ENCODE measurements around the gene APP.
"Not testable (repeated sequence)": the region's sequence is repeated elsewhere in the genome, so short reads cannot be mapped to it uniquely, and the experiment has no call there.

Gene APP

GRCh38 chr21:26140164-26140579 is 30.4 kb downstream of the APP start:
- H3K4me3 ChIP-seq (ENCODE audit: low read depth, low read length) = no peak overlapping the region
- peak; percentile 100 for DNase-seq (ENCODE audit: low read depth)
- TF ChIP-seq CTCF (conservative IDR thresholded peaks at IDR 0.05; ENCODE audit: low read depth, low read length) = no peak

GRCh38 chr21:26138615-26139257 is 31.8 kb downstream of the APP start:
- H3K4me3 ChIP-seq (ENCODE audit: low read depth, low read length) = no peak overlapping the region
- DNase-seq (ENCODE audit: low read depth) = no peak
- TF ChIP-seq CTCF (conservative IDR thresholded peaks at IDR 0.05; ENCODE audit: low read depth, low read length) = no peak

GRCh38 chr21:26137379-26138060 is 33.0 kb downstream of the APP start:
- TF ChIP-seq CTCF (conservative IDR thresholded peaks at IDR 0.05; ENCODE audit: low read depth, low read length) = no peak
- no peak for DNase-seq (ENCODE audit: low read depth)
- no peak overlapping the region for H3K4me3 ChIP-seq (ENCODE audit: low read depth, low read length)

- H3K4me3 ChIP-seq (ENCODE audit: low read depth, low read length) = no peak overlapping the region
- TF ChIP-seq CTCF (conservative IDR thresholded peaks at IDR 0.05; ENCODE audit: low read depth, low read length) = no peak
- DNase-seq (ENCODE audit: low read depth) = no peak
Measured at GRCh38 chr21:26136671-26137070, 33.9 kb downstream of the APP start.

- DNase-seq (ENCODE audit: low read depth) = no peak
- no peak for TF ChIP-seq CTCF (conservative IDR thresholded peaks at IDR 0.05; ENCODE audit: low read depth, low read length)
- no peak overlapping the region for H3K4me3 ChIP-seq (ENCODE audit: low read depth, low read length)
Measured at GRCh38 chr21:26135520-26135919, 35.0 kb downstream of the APP start.

GRCh38 chr21:26131554-26131953 is 39.0 kb downstream of the APP start:
- DNase-seq (ENCODE audit: low read depth) = no peak
- H3K4me3 ChIP-seq (ENCODE audit: low read depth, low read length) = no peak overlapping the region
- no peak for TF ChIP-seq CTCF (conservative IDR thresholded peaks at IDR 0.05; ENCODE audit: low read depth, low read length)

GRCh38 chr21:26131053-26131452 is 39.5 kb downstream of the APP start:
- DNase-seq (ENCODE audit: low read depth) = not testable (repeated sequence)

More at GRCh38 chr21:26131053-26131452, 39.5 kb downstream of the APP start:
- H3K4me3 ChIP-seq (ENCODE audit: low read depth, low read length) = not testable (repeated sequence)

Data from choroid plexus epithelial cell (primary cell).